GM21717 (cell line): ENCODE results near the gene ABL2.
"Not testable (repeated sequence)": the region's sequence is repeated elsewhere in the genome, so short reads cannot be mapped to it uniquely, and the experiment has no call there.

Experiments used
- ATAC-seq: cut with Tn5 transposase; IDR thresholded peaks from one replicate; pipeline ENCODE4 v1.9.1; 2021; ENCODE audit warnings: mild to moderate bottlenecking, moderate library complexity; ENCODE audit not compliant: unreplicated experiment

Gene ABL2

DNA sequence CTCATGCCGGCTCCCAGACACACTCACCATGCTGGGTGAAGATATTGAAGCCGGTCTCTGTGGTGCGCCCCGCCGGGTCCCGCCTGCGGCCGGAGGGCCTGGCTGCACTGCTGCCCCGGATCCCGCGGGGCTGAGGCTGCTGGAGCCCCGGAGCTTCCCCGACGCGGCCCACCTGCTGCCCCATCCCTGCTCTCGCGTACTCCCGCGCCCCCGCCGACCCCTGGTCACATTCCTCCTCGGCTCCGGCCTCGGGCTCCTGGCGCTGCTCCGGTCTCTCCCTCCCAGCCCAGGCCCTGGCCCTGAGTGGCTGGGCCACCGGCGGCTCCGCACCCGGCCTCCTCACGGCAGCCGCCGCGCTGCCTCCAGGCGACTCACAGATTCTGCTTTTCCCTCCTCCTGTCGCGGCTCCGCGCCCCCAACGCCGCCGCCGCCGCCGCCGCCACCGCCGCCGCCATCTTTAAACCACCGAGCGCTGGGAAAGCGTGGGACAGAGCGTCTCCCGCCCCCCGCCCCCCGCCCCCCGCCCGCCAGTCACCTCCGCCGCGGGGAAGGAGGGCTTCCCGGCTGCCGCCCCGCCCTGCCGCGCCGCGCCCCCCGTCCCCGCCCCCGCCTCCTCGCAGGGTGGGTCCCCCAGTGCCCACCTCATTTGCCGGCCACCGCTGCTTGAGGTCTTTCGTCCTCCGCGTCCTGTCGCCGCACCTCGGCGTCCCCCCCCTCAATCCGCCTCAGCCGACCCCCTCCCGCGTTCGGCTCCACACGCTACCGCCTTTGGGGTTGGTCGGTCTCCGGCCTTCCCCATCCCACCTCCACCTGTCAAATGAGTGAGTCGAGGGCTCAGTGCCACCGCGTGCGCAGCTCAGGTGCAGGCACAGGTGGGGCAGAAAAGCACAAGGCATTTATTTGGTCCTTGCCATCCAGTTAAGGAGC is at the start of gene ABL2:
Gene ABL2 (minus strand): TSS at position 464 of the 927 bp plus-strand sequence. CDS start 280 bp downstream, at position 184.
- ATAC-seq: peak; percentile 70

DNA sequence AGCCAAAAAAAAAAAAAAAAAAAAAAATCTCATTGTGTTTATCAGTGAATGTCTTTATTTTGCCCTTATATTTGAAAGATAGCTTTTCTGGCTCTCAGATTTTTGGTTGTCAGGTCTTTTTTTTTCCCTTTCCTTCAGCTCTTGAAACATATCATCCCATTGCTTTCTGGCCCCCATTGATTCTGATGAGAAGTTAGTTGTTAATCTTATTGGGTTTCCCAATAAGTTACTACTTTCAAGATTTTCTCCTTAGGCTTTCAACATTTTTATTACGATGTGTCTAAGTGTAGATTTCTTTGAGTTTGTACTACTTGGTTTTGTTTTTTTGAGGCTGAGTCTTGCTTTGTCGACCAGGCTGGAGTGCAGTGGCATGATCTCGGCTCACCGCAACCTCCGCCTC is 49.4 kb upstream of the ABL2 start:
- ATAC-seq: no peak

DNA sequence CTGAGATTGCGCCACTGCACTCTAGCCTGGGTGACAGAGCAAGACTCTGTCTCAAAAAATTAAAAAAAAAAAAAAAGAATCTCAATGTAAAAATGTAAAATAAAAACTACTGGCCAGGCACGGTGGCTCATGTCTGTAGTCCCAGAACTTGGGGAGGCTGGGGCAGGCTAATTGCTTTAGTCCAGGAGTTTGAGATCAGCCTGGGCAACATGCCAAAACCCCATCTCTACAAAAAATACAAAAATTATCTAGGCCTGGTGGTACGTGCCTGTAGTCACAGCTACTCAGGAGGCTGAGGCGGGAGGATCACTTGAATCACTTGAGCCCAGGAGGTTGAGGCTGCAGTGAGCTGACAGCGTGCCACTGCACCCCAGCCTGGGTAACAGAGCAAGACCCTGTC is 44.9 kb upstream of the ABL2 start:
- ATAC-seq: not testable (repeated sequence)

DNA sequence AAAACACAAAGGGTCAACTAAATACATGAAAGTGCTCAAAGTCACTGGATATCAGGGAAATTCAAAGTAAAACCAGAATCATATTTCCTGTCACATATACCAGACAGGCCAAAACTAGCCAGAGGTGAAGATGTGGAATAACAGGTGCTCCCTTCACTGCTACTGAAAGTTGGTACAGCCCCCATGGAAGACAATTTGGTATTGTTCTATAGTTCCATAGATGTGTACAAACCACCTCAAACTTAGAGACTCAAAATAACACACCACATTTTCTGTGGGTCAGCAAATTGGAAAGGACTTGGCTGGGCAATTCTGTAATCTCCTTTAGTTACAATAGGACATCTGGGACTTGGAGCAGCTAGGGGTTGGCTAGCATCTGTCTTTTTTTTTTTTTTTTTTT is 39.6 kb upstream of the ABL2 start:
- no peak for ATAC-seq

DNA sequence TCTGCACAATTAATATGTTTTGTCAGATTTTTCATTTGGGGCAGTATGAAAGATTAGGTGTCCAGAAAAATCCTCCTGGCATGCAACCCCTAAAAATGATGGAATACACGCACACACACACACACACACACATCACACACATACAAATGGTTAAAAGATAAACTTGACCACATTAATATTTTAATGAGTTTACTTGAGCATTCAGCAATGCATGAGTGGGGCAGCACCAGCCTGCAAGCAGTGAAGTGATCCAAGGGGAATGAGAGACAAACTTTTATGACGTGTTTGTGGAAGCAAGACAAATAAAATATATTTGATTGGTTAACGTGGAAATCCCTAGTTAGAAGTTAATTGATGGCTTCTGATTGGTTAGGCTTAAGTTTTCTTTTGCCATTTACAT is 35.0 kb upstream of the ABL2 start:
- no peak for ATAC-seq

DNA sequence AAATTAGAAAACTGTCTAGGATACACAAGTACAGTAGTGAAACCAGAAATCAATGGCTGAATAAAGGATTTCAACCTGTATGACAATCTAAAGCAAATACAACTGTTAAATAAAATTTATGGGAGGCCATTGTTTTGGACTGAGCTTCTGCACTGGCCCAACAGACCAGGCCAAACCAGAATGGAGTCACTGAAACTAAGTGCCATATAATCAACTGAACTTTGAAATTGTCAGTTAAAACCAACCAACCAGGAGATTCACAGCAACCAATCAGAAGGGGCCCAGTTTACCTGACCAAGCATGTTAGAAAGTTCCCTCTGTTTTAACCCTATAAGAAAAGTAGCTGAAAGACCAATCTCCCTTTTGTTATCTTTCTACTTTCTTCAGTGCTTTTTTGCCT is 33.6 kb upstream of the ABL2 start:
- no peak for ATAC-seq

DNA sequence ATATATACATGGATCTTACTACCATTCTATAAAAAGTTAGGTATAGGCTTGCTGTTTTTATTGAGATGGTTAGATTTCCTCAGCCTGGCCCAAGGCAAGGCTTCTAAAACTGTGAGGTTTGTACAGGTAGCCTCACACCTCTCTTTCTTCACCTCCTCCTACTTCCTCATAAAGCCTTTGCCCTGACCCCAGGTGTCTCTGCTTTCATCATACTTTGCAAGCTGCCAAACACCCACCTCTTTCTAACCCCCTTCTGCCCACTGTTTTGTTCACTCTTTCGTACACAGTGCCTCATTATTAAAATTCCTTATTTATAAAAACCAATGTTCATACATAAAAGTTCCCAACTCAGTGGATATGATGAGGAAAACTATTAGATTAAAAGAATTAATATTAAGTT is 32.7 kb upstream of the ABL2 start:
- no peak for ATAC-seq

DNA sequence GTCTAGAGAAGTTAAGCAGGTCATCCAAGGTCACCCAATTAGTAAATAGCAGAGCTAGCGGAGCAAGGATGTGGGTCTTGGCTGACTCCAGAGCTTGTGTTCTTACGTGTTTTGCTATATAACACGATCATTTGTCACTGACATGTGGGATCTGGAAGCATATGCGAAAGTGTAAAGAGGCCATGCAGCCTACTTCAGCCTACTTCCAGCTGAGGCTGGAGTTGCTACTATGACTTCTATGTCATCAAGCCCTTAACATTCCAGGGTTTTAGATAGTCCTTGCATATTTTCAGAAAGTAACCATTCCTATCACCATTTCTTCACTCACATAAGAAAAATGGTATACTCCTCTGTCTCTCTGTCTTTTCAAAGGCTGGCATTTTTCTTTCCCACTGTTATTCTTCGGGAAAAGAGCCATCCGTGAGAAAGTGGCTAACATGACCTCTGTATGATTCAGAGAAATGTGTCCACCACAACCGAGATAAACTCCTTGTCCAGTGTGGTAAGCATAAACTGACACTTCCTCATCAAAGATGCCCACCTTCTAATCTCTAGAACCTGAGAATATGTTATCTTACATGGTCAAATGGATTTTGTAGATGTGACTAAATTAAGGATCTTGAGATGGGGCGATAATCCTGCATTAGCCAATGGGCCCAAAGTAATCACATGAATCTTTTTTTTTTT is 24.0 kb upstream of the ABL2 start:
- ATAC-seq: no peak

DNA sequence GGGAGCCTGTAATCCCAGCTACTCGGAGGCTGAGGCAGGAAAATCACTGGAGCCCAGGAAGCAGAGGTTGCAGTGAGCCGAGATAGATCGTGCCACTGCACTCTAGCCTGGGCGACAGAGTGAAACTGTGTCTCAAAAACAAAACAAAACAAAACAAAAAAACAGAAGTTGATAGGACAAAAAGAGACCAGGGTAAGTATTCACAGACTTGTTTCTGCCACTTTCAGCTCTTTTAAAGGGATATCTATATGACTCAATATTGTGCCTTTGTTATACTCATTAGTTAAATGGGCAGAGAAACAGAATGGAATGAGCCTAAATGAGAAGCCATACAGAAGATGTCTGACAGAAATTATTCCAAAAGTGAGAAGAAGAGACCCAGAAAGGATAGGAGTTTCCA is 23.1 kb upstream of the ABL2 start:
- ATAC-seq: no peak

DNA sequence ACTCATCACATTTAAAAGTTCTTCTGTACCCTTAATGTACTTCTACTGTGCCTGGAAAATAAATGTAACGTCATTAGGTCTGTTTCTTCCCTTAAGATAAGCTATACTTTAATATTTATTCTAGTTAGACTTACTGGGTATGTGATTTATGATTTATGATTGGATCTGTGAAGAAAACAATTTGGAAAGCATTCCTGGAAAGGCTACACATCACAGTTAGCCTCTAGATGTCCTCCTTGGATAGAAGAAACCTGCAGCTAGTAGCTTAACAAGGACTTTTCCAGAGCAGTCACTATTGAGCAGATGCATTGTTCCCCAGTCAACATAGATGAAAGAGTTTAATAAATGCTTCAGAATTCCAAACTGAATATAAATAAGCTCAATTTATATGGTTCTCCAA is 22.2 kb upstream of the ABL2 start:
- ATAC-seq: no peak

DNA sequence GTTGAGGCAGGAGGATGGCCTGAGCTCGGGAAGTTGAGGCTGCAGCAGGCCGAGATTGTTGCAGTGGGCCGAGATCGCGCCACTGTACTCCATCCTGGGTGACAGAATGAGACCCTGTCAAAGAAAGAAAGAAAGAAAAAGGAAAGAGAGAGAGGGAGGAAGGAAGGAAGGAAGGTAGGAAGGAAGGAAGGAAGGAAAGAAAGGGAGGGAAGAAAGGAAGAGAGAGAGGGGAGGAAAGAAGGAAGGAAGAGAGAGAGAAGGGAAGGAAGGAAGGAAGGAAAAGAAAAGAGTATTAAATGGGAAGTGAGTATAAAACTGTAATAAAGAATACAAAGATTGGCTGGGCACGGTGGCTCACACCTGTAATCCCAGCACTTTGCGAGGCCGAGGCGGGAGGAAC is 18.4 kb upstream of the ABL2 start:
- ATAC-seq: no peak

DNA sequence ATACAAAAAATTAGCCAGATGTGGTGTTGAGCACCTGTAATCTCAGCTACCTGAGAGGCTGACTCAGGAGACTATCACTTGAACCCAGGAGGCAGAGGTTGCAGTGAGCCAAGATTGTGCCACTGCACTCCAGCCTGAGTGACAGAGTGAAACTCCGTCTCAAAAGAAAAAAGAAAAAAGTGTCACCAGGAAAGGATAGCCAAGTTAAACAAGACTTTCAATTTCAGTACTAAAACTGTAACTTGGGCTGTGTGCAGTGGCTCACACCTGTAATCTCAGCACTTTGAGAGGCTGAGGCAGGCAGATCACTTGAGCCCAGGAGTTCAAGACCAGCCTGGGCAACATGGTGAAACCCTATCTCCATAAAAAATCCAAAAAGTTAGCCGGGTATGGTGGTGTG is 15.9 kb upstream of the ABL2 start:
- ATAC-seq: peak; percentile 85

DNA sequence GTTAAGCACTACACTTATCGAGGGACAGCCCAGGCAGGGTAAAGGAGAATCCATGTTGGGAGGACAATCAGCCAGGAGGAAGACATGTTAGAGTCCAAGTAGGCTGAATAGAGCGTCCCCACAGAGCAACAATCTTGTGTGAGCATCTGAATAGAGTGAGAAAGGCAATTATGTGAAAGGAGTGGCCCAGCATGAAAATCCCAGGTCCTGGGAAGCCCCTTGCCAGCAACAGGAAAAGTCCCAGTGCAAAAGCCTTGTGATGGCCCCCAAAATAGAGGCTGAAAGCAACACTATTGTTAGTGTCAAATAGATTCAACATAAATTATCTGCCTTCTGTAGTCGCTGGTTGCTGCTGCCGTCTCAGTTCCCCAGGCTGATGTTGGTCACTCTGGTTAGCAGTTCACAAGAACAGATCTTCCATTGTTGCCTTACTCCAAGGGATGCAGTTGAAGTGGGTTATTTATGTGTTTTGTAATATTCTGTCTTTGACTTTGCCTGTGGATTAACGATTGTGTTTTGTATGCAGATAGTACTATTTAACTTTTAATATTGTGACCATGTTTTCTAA is 12.1 kb upstream of the ABL2 start:
- no peak for ATAC-seq

DNA sequence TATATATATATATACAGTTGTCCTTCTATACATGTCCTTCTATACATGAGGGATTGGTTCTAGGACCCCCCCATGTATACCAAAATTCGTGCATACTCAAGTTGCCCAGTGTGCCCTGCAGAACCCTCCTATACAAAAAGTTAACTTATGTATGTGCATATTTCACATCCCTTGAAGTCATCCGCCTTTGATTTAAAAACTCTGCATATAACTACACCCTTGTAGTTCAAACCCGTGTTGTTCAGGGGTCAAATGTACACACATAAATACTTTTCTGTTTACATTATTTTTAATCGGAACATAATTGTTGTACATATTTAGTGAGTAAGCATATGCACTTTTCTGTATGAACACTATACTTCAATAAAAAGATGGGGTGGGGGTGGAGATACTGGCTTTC is 7.7 kb upstream of the ABL2 start:
- no peak for ATAC-seq

DNA sequence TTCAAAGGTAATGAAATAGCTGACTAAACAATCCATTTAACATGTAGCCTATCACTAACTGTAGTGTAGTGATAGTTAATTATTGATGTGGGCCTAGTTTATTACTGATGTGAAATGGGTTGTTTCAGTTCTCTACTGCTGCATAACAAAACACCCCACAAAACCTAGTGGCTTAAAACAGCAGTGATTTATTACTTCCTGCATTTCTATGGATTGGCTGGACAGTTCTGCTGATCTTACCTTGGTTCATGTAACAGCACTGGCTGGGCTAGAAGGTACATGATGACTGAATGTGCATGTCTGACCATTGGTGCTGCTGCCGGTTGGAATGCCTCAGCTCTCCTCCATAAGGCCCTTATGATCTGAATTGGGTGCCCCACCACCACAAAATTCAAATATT is 5.4 kb upstream of the ABL2 start:
- no peak for ATAC-seq

DNA sequence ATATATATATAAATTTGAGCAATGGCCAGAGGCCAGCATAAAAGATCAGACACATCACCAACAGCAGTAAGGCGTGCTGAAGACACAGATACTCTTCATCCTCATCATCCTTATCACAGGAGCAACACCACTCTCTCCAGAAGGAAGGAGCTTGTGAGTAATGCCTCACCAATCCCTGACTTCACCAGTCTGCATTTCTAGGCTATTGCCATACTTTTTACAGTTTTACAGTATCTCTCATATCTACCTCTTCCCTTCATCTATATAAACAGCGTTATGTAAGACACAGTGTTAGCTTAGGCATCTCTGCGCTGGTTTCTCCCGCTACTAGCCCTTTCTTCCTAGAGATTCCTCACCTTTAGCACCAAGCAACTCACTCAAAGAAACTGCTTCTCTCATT is 2.4 kb upstream of the ABL2 start:
- ATAC-seq: no peak

DNA sequence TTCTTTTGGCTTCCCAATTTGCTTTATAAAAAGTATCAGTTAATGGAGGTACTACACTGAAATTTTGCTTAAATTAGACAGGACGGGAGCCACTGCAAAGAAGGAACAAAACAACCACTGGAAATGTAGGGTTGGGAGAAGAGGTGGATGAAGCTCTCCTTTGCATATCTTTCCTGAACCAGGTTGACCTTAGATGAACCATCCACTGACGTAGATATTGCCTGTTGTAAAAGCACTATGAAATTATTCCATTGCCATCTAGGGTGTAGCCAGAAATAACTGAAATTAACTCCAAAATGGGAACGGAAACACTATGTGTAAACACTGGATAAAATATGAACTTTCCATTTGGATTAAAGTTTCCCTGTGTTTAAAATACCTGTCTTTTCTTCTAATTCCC is 1.2 kb upstream of the ABL2 start:
- ATAC-seq: no peak

DNA sequence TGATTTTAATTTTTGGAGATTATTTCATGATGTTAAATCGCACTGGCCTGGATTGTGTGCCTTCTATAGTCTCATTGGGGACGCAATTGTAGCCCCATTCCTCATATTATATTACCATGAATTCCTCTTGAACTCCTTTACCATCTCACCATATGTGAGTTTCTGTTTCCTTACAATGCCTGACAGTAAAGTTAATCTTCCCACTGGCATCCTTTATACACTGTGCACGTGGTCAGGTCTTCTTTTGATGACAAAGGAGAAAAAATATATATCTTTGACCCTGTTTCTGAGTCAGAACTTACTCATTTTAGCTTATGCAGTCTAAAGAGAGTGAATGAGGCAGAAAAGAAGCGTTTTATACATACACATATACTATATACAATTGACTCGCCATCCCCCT is 774 bp upstream of the ABL2 start:
- no peak for ATAC-seq

DNA sequence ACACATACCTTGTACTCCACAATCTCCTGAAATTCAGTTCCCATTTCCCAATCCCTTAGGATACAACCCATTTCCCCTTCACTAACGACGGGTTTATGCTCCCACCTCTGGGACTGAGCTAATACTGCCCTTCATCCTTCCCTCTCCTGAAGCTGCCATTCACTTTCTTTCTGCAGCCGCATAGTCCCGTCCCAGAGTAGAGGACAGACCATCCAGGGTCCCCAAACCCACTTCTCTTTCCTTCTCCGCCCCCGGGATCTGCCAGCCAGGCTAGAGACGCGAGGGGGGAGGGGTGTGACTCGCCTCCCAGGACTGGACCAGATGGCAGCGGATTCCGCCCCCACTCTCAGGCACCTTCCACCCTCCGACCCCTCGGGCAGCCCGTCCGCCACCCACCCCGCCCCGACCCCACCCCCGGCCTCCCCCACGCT is 679 bp downstream of the ABL2 start:
- ATAC-seq: peak; percentile 30

DNA sequence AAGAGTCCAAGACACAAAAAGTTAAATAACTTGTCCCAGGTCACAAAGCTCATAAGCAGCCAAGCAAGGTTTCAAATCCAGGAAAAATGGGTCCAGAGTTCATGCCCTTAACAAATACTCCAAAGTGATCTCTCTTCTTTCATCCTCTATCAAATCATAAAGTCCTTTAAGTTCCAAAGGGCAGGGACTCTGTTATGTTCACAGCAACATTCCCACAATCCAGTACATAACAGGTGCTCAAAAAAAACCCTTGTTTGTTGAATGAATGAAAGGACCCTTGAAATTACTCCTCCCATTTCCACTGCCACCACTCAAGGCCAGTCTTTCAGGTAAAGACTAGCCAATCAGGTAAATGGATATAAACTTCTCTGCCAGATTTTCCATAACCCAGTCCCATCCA is 2.7 kb downstream of the ABL2 start:
- ATAC-seq: no peak

DNA sequence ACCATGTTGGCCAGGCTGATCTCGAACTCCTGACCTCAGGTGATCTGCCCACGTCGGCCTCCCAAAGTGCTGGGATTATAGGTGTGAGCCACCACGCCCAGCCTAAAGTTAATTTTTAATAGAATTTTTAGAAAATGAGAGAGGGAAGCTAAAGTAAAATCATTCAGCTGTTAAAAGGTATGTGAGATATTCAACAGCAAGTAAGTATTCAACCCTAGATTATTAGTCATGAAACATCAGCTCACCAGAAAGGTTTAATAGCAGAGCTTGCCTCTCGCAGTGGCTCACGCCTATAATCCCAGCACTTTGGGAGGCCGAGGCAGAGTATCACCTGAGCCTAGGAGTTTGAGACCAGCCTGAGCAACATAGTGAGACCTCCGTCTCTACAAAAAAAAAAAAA is 5.0 kb downstream of the ABL2 start:
- not testable (repeated sequence) for ATAC-seq

DNA sequence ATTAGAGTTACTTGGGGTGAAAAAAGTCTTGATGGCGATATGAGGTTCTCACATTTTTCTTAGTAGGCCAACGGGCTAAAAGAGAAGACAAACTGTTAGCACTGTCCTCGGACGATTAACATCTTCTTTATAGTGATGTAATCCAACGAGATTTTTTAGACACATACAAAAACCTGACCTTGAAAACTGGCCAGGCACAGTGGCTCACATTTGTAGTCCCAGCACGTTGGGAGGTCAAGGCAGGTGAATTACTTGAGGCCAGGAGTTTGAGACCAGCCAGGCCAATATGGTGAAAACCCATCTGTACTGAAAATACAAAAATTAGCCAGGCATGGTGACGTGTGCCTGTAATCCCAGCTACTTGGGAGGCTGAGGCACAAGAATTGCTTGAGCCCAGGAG is 8.4 kb downstream of the ABL2 start:
- not testable (repeated sequence) for ATAC-seq
